MM.1S (cell line): ENCODE results near the gene NRG2.

Experiments used
- DNase-seq: peaks from one replicate; pipeline ENCODE4 v3.0.0-alpha.2; 2015
- H2AFZ ChIP-seq: fragments of 300-600 bp; sonication (generic); 2 replicates; pipeline ENCODE4 v1.6.0; 2016; ENCODE audit warnings: antibody characterized with exemption, low read length
- H3F3A ChIP-seq: fragments of 300-600 bp; sonication (generic); 2 replicates; pipeline ENCODE4 v1.6.1; 2016; ENCODE audit warnings: mild to moderate bottlenecking, antibody characterized with exemption, low read length, moderate library complexity, mixed read lengths; ENCODE audit not compliant: insufficient read depth
- H3K27ac ChIP-seq: fragments of 300-600 bp; sonication (generic); 2 replicates; pipeline ENCODE4 v1.5.1; 2016; ENCODE audit warnings: mild to moderate bottlenecking, low read length
- H3K27me3 ChIP-seq: fragments of 300-600 bp; sonication (generic); replicated peaks from 2 replicates; pipeline ENCODE4 v1.6.0; 2016; ENCODE audit warnings: low read length; ENCODE audit not compliant: insufficient read depth
- H3K36me3 ChIP-seq: fragments of 300-600 bp; sonication (generic); replicated peaks from 2 replicates; pipeline ENCODE4 v1.6.1; 2016; ENCODE audit warnings: mild to moderate bottlenecking, low read length, mixed read lengths; ENCODE audit not compliant: insufficient read depth
- H3K4me1 ChIP-seq: fragments of 300-600 bp; sonication (generic); 2 replicates; pipeline ENCODE4 v1.6.1; 2016; ENCODE audit warnings: low read length, mixed read lengths
- H3K4me2 ChIP-seq: fragments of 300-600 bp; sonication (generic); 2 replicates; pipeline ENCODE4 v1.6.0; 2016; ENCODE audit warnings: low read depth, low read length
- H3K4me3 ChIP-seq: fragments of 300-600 bp; sonication (generic); 2 replicates; pipeline ENCODE4 v1.5.1; 2016; ENCODE audit warnings: low read length, mixed read lengths
- H3K79me2 ChIP-seq: fragments of 300-600 bp; sonication (generic); 2 replicates; pipeline ENCODE4 v1.6.1; 2016; ENCODE audit warnings: mixed run types, low read length, mixed read lengths
- H3K9ac ChIP-seq: fragments of 300-600 bp; sonication (generic); 2 replicates; pipeline ENCODE4 v1.6.1; 2016; ENCODE audit warnings: low read length, mixed read lengths
- H3K9me2 ChIP-seq: fragments of 300-600 bp; sonication (generic); replicated peaks from 2 replicates; pipeline ENCODE4 v1.6.1; 2016; ENCODE audit warnings: mild to moderate bottlenecking, low read length, mixed read lengths; ENCODE audit not compliant: insufficient read depth
- H3K9me3 ChIP-seq: fragments of 300-600 bp; sonication (generic); replicated peaks from 2 replicates; pipeline ENCODE4 v1.6.1; 2016; ENCODE audit warnings: mild to moderate bottlenecking, low read length, mixed read lengths; ENCODE audit not compliant: insufficient read depth
- H4K20me1 ChIP-seq: fragments of 300-600 bp; sonication (generic); 2 replicates; pipeline ENCODE4 v1.6.1; 2016; ENCODE audit warnings: mild to moderate bottlenecking, low read length, moderate library complexity, mixed read lengths; ENCODE audit not compliant: insufficient read depth
- EZH2 ChIP-seq: fragments of 300-600 bp; sonication (generic); optimal IDR thresholded peaks from 2 replicates; pipeline ENCODE3; 2017; ENCODE audit warnings: low read depth, mild to moderate bottlenecking, antibody characterized with exemption, low read length, mixed read lengths
- EZH2phosphoT487 ChIP-seq: fragments of 300-600 bp; sonication (generic); IDR thresholded peaks from 2 replicates; pipeline ENCODE4 v1.6.1; 2018; ENCODE audit warnings: antibody characterized with exemption, low read length
- TF ChIP-seq, protein P1 (sequence below): fragments of 300-600 bp; sonication (generic); IDR thresholded peaks from 2 replicates; pipeline ENCODE4 v1.5.1; 2016; ENCODE audit warnings: antibody characterized with exemption, low read length, mixed read lengths

NRG2 gene

DNA sequence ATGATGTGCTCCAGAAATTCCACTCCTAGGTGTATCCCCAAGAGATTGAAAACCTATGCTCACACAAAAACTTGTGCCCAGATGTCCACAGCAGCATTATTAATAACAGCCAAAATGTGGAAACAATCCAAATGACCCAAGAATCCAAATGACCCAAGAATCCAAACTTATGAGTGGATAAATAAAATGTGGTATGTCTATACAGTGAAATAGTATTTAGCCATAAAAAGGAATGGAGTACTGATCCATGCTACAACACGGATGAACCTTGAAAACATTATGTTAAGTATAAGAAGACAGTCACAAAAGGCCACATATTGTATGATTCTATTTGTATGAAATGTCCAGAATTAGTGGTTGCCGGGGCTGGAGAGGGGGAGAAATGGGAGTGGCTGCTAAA lies 167.1 kb downstream of the NRG2 start:
- Histone ChIP-seq H3K4me3 (no peak overlapping the region), H3K9ac (no peak overlapping the region), H3K4me2 (no peak overlapping the region), H3K9me3 (no peaks in the 10 kb centered on the region), H3K4me1 (no peaks in the 10 kb centered on the region), H4K20me1 (no peaks in the 10 kb centered on the region), H2AFZ (no peak overlapping the region), H3K9me2 (no peaks in the 10 kb centered on the region), H3K27ac (no peak overlapping the region), H3F3A (no peaks in the 10 kb centered on the region), H3K36me3 (no peaks in the 10 kb centered on the region), H3K27me3 (no peaks in the 10 kb centered on the region), H3K79me2 (no peaks in the 10 kb centered on the region)
- no peak for DNase-seq
- TF ChIP-seq EZH2phosphoT487 = no peak
- TF ChIP-seq EZH2 = no peak
- TF ChIP-seq, protein P1, sequence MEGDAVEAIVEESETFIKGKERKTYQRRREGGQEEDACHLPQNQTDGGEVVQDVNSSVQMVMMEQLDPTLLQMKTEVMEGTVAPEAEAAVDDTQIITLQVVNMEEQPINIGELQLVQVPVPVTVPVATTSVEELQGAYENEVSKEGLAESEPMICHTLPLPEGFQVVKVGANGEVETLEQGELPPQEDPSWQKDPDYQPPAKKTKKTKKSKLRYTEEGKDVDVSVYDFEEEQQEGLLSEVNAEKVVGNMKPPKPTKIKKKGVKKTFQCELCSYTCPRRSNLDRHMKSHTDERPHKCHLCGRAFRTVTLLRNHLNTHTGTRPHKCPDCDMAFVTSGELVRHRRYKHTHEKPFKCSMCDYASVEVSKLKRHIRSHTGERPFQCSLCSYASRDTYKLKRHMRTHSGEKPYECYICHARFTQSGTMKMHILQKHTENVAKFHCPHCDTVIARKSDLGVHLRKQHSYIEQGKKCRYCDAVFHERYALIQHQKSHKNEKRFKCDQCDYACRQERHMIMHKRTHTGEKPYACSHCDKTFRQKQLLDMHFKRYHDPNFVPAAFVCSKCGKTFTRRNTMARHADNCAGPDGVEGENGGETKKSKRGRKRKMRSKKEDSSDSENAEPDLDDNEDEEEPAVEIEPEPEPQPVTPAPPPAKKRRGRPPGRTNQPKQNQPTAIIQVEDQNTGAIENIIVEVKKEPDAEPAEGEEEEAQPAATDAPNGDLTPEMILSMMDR = no peak

DNA sequence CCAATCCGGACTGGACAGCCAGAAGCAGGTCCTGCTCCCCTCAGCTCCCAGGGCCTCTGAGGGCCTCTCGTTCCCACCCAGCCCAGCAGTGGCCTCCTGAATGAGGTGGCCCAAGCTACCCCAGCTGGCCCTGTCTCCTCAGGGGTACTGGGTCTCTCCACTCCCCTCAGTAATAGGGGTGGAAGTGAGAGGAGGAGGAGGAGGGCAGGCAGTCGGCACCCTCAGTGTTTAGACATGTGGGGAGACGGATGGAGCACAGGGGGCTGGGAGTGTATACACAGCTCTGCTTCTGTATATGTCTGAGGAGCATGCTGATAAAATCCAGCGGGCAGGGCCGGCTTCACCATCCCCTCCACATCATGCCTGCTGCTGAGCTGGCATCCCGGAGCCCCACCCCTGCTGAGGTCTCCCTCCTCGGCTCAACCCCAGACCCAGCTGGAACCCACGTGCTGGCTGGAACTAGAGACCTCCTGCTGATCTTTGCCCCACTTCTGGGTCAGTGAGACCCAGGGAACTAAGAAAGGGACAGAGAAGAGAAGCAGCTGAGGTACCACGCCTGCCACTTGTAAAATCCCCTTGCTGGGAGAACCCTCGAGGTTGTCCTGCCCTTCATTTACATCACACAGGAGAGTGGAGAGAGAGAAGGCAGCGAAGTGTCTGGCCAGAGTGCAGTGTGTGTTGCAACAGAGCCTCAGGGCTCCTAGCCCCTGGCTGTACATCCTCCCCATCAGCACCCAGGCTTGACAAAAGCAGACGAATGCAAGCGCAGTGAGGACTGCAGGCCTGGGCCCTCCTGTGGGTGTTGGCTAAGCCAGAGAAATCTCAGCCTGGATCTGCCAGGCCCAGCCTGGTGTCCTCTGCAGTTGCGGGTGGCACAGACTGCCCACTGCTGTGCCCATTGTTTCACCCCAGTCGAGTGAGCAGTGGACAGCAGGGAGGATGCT lies 170.0 kb downstream of the NRG2 start:
- no peaks in the 10 kb centered on the region for H3K9me3 ChIP-seq
- H2AFZ ChIP-seq = no peak overlapping the region
- no peak for DNase-seq
- no peaks in the 10 kb centered on the region for H3K79me2 ChIP-seq
- H3K27me3 ChIP-seq = no peaks in the 10 kb centered on the region
- H3K4me3 ChIP-seq = no peak overlapping the region
- no peak overlapping the region for H3K9ac ChIP-seq
- H4K20me1 ChIP-seq = no peaks in the 10 kb centered on the region
- H3K4me2 ChIP-seq = no peak overlapping the region
- no peaks in the 10 kb centered on the region for H3F3A ChIP-seq
- no peak for TF ChIP-seq EZH2
- TF ChIP-seq, protein P1 = no peak
- TF ChIP-seq EZH2phosphoT487 = no peak
- 0 out of 2 replicates have a peak, but pooled peaks cover 3% of the 10 kb centered on the region for H3K4me1 ChIP-seq
- no peak overlapping the region for H3K27ac ChIP-seq
- no peaks in the 10 kb centered on the region for H3K36me3 ChIP-seq
- H3K9me2 ChIP-seq = no peaks in the 10 kb centered on the region

DNA sequence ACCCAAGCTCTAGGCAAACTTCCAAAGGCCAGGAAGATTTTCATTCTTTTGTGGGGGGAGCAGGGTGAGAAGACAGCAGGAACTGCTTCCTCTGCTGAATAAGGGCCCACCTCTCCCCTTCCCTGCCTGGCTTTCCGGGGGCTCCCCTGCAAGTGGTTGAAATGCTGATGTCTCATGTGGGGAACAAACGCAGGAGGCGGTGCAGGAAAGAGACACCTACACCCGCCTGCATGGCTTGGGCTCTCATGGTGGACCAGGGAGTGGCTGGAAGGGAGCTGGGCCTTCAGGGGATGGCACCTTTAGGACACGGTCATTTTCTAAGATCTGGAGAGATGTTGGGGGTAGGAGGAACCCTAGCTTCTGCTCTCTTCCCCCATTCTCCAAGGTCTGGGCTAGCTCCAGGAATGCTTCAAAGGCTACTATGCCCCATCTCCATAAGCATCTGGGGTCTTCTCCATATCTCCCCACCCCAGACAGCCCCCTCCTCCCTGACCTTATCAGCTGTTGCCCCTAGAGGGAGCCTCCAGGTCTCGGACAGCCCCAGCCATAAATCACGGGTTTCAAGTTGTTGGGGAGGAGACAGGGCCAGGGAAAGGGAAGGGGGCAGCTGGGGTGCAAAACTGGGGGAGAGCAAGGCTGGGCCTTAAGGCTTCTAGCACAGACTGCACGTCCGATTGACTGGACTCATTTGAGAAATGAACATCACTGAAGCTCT lies 170.9 kb downstream of the NRG2 start:
- Histone ChIP-seq H3K27me3 (no peaks in the 10 kb centered on the region), H3K9ac (no peak overlapping the region), H3K79me2 (no peaks in the 10 kb centered on the region), H4K20me1 (no peaks in the 10 kb centered on the region), H3K4me3 (no peak overlapping the region), H2AFZ (no peak overlapping the region), H3F3A (no peaks in the 10 kb centered on the region), H3K36me3 (no peaks in the 10 kb centered on the region), H3K9me3 (no peaks in the 10 kb centered on the region), H3K9me2 (no peaks in the 10 kb centered on the region), H3K4me2 (no peak overlapping the region), H3K4me1 (0 out of 2 replicates have a peak, but pooled peaks cover 3% of the 10 kb centered on the region), H3K27ac (no peak overlapping the region)
- no peak for DNase-seq
- no peak for TF ChIP-seq EZH2
- no peak for TF ChIP-seq EZH2phosphoT487
- TF ChIP-seq, protein P1 = no peak
